ENCODE results near the gene TANC1. TPM values are rescaled to one million over a fixed set of nuclear protein-coding genes. Genes with fewer than 3 reads are reported as not detected.
"Not testable (repeated sequence)": the region's sequence is repeated elsewhere in the genome, so short reads cannot be mapped to it uniquely, and the experiment has no call there.

Gene TANC1
- total RNA-seq, 1 donor from 2014 or later, result 92.6 TPM

- DNase-seq, result peak; percentile 69
Observed at GRCh38 chr2:159118859-159119500, 150.5 kb downstream of the TANC1 start.

- DNase-seq, result no peak
Observed at GRCh38 chr2:159119652-159120257, 151.3 kb downstream of the TANC1 start.

- no peak for DNase-seq
Observed at GRCh38 chr2:159123786-159124185, 155.3 kb downstream of the TANC1 start.

- DNase-seq, result peak; percentile 92
Observed at GRCh38 chr2:159124441-159124911, 156.0 kb downstream of the TANC1 start.

- DNase-seq, result peak; percentile 61
Observed at GRCh38 chr2:159124931-159125467, 156.6 kb downstream of the TANC1 start.

GRCh38 chr2:159125858-159126257, 157.4 kb downstream of the TANC1 start:
- no peak for DNase-seq

GRCh38 chr2:159126432-159127022, 158.1 kb downstream of the TANC1 start:
- DNase-seq, result no peak

- no peak for DNase-seq
Observed at GRCh38 chr2:159128191-159128590, 159.8 kb downstream of the TANC1 start.

GRCh38 chr2:159129269-159129668, 160.8 kb downstream of the TANC1 start:
- DNase-seq, result no peak

- DNase-seq, result peak; percentile 50
Observed at GRCh38 chr2:159129824-159130223, 161.4 kb downstream of the TANC1 start.

- DNase-seq, result no peak
Observed at GRCh38 chr2:159130302-159130701, 161.9 kb downstream of the TANC1 start.

GRCh38 chr2:159131267-159131913, 162.9 kb downstream of the TANC1 start:
- DNase-seq, result no peak

GRCh38 chr2:159131914-159132281, 163.5 kb downstream of the TANC1 start:
- peak; percentile 89 for DNase-seq

- DNase-seq, result no peak
Observed at GRCh38 chr2:159133797-159134196, 165.4 kb downstream of the TANC1 start.

- DNase-seq, result no peak
Observed at GRCh38 chr2:159134979-159135378, 166.5 kb downstream of the TANC1 start.

- no peak for DNase-seq
Observed at GRCh38 chr2:159136391-159136790, 168.0 kb downstream of the TANC1 start.

GRCh38 chr2:159137511-159138241, 169.2 kb downstream of the TANC1 start:
- DNase-seq, result no peak

- no peak for DNase-seq
Observed at GRCh38 chr2:159138642-159139182, 170.3 kb downstream of the TANC1 start.

- DNase-seq, result no peak
Observed at GRCh38 chr2:159139216-159139933, 170.9 kb downstream of the TANC1 start.

GRCh38 chr2:159140070-159140769, 171.8 kb downstream of the TANC1 start:
- DNase-seq, result peak; percentile 88

- not testable (repeated sequence) for DNase-seq
Observed at GRCh38 chr2:159140821-159141220, 172.4 kb downstream of the TANC1 start.
